Gastroesophageal sphincter (tissue), 3 donors: ENCODE measurements around the gene PCGF2.

Source experiments
- POLR2A ChIP-seq, 2 donors: fragments of 450-650 bp; IDR thresholded peaks; one replicate each; pipeline ENCODE4 v1.6.1; 2017; ENCODE audit warnings: antibody characterized with exemption in 2 of 2, mild to moderate bottlenecking in 2 of 2, moderate library complexity in 1 of 2
- POLR2AphosphoS5 ChIP-seq: sonication (generic); formaldehyde crosslinking; IDR thresholded peaks from one replicate; pipeline ENCODE4 v1.6.1; 2017; ENCODE audit warnings: antibody characterized with exemption
- TF ChIP-seq, protein P1 (sequence below), 4 experiments: fragments of 200-600 bp in 2 of 4; fragments of 450-650 bp in 2 of 4; sonication (generic) in 1 of 4; IDR thresholded peaks; one replicate each; pipeline ENCODE4 v1.5.1; 2017 to 2019; ENCODE audit warnings: antibody characterized with exemption in 4 of 4, mild to moderate bottlenecking in 2 of 4, moderate library complexity in 2 of 4

DNA sequence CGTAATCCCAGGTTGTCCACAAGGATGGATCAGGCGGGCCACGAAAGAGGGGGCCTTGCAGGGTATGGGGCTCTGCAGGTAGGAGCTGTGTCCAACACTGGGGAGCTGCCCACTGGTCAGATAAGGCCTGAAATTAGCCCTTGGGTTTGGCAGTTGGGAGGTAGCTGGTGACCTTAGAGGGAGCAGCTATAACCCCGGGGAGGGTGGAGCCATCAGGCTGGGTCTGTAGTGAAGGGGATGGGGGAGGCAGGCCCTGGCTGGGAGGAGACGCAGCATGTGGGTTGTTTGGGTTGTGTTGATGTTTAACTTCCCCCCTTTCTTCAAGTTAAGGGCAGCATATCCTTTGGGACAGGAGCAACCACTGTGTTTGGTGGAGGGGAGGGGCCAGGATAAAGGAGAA is 37.2 kb downstream of the PCGF2 start:
- TF ChIP-seq, protein P1, sequence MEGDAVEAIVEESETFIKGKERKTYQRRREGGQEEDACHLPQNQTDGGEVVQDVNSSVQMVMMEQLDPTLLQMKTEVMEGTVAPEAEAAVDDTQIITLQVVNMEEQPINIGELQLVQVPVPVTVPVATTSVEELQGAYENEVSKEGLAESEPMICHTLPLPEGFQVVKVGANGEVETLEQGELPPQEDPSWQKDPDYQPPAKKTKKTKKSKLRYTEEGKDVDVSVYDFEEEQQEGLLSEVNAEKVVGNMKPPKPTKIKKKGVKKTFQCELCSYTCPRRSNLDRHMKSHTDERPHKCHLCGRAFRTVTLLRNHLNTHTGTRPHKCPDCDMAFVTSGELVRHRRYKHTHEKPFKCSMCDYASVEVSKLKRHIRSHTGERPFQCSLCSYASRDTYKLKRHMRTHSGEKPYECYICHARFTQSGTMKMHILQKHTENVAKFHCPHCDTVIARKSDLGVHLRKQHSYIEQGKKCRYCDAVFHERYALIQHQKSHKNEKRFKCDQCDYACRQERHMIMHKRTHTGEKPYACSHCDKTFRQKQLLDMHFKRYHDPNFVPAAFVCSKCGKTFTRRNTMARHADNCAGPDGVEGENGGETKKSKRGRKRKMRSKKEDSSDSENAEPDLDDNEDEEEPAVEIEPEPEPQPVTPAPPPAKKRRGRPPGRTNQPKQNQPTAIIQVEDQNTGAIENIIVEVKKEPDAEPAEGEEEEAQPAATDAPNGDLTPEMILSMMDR (IDR thresholded peaks at IDR 0.05), result no peak
- TF ChIP-seq POLR2A (IDR thresholded peaks at IDR 0.05), result no peak
- no peak for TF ChIP-seq POLR2AphosphoS5
